RWPE1 (cell line): ENCODE data around the gene RANBP10.

ENCODE experiments used
- CTCF ChIA-PET: fragments of 350-600 bp; sonication (Branson Sonifier 250); formaldehyde crosslinking; extraction: SDS; loops from one replicate; lab custom pipeline; 2021; lab: Yijun Ruan, JAX
- POLR2A ChIA-PET: fragments of 400-600 bp; formaldehyde crosslinking; extraction: SDS; loops from one replicate; lab custom pipeline; 2020; ENCODE audit warnings: antibody characterized with exemption; ENCODE audit not compliant: low non-redundant PET; lab: Yijun Ruan, JAX
- DNase-seq: peaks from one replicate; pipeline ENCODE4 v3.0.0; 2012; ENCODE audit warnings: low spot score
- H3K27ac ChIP-seq: fragments of 450-650 bp; 2 replicates; pipeline ENCODE4 v1.5.1; 2017
- CTCF ChIP-seq: fragments of 450-650 bp; conservative IDR thresholded peaks from 2 replicates; pipeline ENCODE4 v1.5.1; 2017; ENCODE audit warnings: low read depth, mild to moderate bottlenecking

RANBP10 gene

GRCh38 chr16:67833415-67834241 lies 27.3 kb upstream of the RANBP10 start:
- H3K27ac ChIP-seq, result peak overlapping the region; percentile 81
- DNase-seq, result peak; percentile 91
- CTCF ChIA-PET, result interaction anchor here (0.5 to 1.3 kb wide), 5 partner anchors 11 to 446 kb away, joined by 3 to 7 read pairs (median 3); no protein-coding TSS in a partner anchor
- TF ChIP-seq CTCF, result no peak
- POLR2A ChIA-PET, result interaction anchor here (0.5 kb wide), 2 partner anchors 155 to 355 kb away, joined by 3 to 5 read pairs; no protein-coding TSS in a partner anchor

GRCh38 chr16:67833030-67833414 lies 26.7 kb upstream of the RANBP10 start:
- POLR2A ChIA-PET, result interaction anchor here (0.5 kb wide), 1 partner anchor 154 kb away, joined by 3 read pairs; no protein-coding TSS in a partner anchor
- no peak for TF ChIP-seq CTCF
- H3K27ac ChIP-seq, result peak overlapping the region; percentile 81
- peak; percentile 77 for DNase-seq
- CTCF ChIA-PET, result interaction anchor here (0.5 to 1.3 kb wide), 3 partner anchors 16 to 445 kb away, joined by 3 to 7 read pairs (median 6); no protein-coding TSS in a partner anchor

- ChIA-PET POLR2A (no interaction called here), CTCF (interaction anchor here (0.6 to 1.2 kb wide), 3 partner anchors 12 to 161 kb away, joined by 3 to 5 read pairs (median 4); no protein-coding TSS in a partner anchor)
- DNase-seq, result no peak
- no peak for TF ChIP-seq CTCF
- no peak overlapping the region for H3K27ac ChIP-seq
Measured at GRCh38 chr16:67828651-67829050, 22.3 kb upstream of the RANBP10 start.

GRCh38 chr16:67825906-67826305 lies 19.5 kb upstream of the RANBP10 start:
- TF ChIP-seq CTCF, result no peak
- no peak overlapping the region for H3K27ac ChIP-seq
- POLR2A ChIA-PET, result no interaction called here
- no peak for DNase-seq
- CTCF ChIA-PET, result interaction anchor here (2.3 kb wide), 1 partner anchor 10 kb away, joined by 24 read pairs; no protein-coding TSS in a partner anchor

- no peak overlapping the region for H3K27ac ChIP-seq
- TF ChIP-seq CTCF, result no peak
- no peak for DNase-seq
- CTCF ChIA-PET, result interaction anchor here (2.3 kb wide), 1 partner anchor 9 kb away, joined by 24 read pairs; no protein-coding TSS in a partner anchor
- POLR2A ChIA-PET, result no interaction called here
Measured at GRCh38 chr16:67825119-67825518, 18.8 kb upstream of the RANBP10 start.

- CTCF ChIA-PET, result no interaction called here
- TF ChIP-seq CTCF, result no peak
- no peak for DNase-seq
- no peak overlapping the region for H3K27ac ChIP-seq
- POLR2A ChIA-PET, result interaction anchor here (0.8 kb wide), 1 partner anchor 159 kb away, joined by 3 read pairs; no protein-coding TSS in a partner anchor
Measured at GRCh38 chr16:67822511-67822910, 16.2 kb upstream of the RANBP10 start.
